Right ventricle myocardium superior (tissue), 1 donor: ENCODE results near the gene VAMP4. TPM values are rescaled to one million over a fixed set of nuclear protein-coding genes. Genes with fewer than 3 reads are reported as not detected.
"Not testable (repeated sequence)": the region's sequence is repeated elsewhere in the genome, so short reads cannot be mapped to it uniquely, and the experiment has no call there.

Experiments
- ATAC-seq: fragments of 200-7000 bp; cut with Tn5 transposase; one replicate; pipeline ENCODE4 v1.9.1; 2020; ENCODE audit warnings: mild to moderate bottlenecking; ENCODE audit not compliant: poor library complexity
- DNase-seq: peaks from one replicate; pipeline ENCODE4 v3.0.0-alpha.2; 2020
- intact Hi-C: fragments of 100-400 bp; cut with DNase I; formaldehyde crosslinking; loops from one replicate; pipeline ENCODE4 v1.11.2; 2022
- total RNA-seq: library from RNA; stranded (reverse); fragmentation: NEBNext Ultra II Directional; extraction: Animal tissue kit (Norgen Biotek cat#: 25700); gene quantifications from one replicate; pipeline ENCODE4 v1.2.1, GENCODE V29; 2021
- donor health status: DM: no; HTN: yes; CAD: no; lungs with severe emphysema.

Gene VAMP4
- total RNA-seq, 1 donor from 2014 or later: 12.1 TPM

GRCh38 chr1:171754353-171754705 lies 12.5 kb upstream of the VAMP4 start:
- ATAC-seq (no peak), DNase-seq (no peak)
- intact Hi-C loops: no loop called here

- DNase-seq: no peak
- intact Hi-C loops: no loop called here
- ATAC-seq: no peak
These were observed 12.0 kb upstream of the VAMP4 start for GRCh38 chr1:171753685-171754352.

- DNase-seq (no peak), ATAC-seq (no peak)
- intact Hi-C loops: no loop called here
These were observed 11.3 kb upstream of the VAMP4 start for GRCh38 chr1:171753182-171753581.

GRCh38 chr1:171751221-171751620 lies 9.4 kb upstream of the VAMP4 start:
- intact Hi-C loops: no loop called here

GRCh38 chr1:171748651-171749050 lies 6.8 kb upstream of the VAMP4 start:
- no peak for ATAC-seq
- intact Hi-C loops: no loop called here
- no peak for DNase-seq

More at GRCh38 chr1:171751221-171751620, 9.4 kb upstream of the VAMP4 start:
- DNase-seq (no peak), ATAC-seq (no peak)

GRCh38 chr1:171744986-171745385 lies 3.1 kb upstream of the VAMP4 start:
- ATAC-seq: no peak
- no peak for DNase-seq
- intact Hi-C loops: no loop called here

- ATAC-seq (peak; percentile 19), DNase-seq (no peak)
- intact Hi-C loops: no loop called here
These were observed 1.4 kb upstream of the VAMP4 start for GRCh38 chr1:171743081-171743870.

- peak; percentile 59 for DNase-seq
- intact Hi-C loops: no loop called here
These were observed 685 bp upstream of the VAMP4 start for GRCh38 chr1:171742577-171742922.

GRCh38 chr1:171740987-171741871 lies 636 bp downstream of the VAMP4 start:
- ATAC-seq (peak; percentile 61), DNase-seq (peak; percentile 49)
- intact Hi-C loops: no loop called here

More at GRCh38 chr1:171742577-171742922, 685 bp upstream of the VAMP4 start:
- ATAC-seq: peak; percentile 64

- intact Hi-C loops: no loop called here
- no peak for ATAC-seq
These were observed 1.5 kb downstream of the VAMP4 start for GRCh38 chr1:171740356-171740863.

GRCh38 chr1:171739656-171740055 lies 2.2 kb downstream of the VAMP4 start:
- intact Hi-C loops: no loop called here
- ATAC-seq (no peak), DNase-seq (no peak)

More at GRCh38 chr1:171740356-171740863, 1.5 kb downstream of the VAMP4 start:
- DNase-seq: no peak

GRCh38 chr1:171738911-171739310 lies 3.0 kb downstream of the VAMP4 start:
- intact Hi-C loops: no loop called here
- DNase-seq (no peak), ATAC-seq (no peak)

- ATAC-seq: no peak
- no peak for DNase-seq
- intact Hi-C loops: no loop called here
These were observed 5.7 kb downstream of the VAMP4 start for GRCh38 chr1:171736196-171736595.

GRCh38 chr1:171730052-171730451 lies 11.8 kb downstream of the VAMP4 start:
- intact Hi-C loops: no loop called here
- DNase-seq: no peak
- no peak for ATAC-seq

GRCh38 chr1:171727778-171728177 lies 14.1 kb downstream of the VAMP4 start:
- DNase-seq (no peak), ATAC-seq (no peak)
- intact Hi-C loops: no loop called here

GRCh38 chr1:171723180-171723579 lies 18.7 kb downstream of the VAMP4 start:
- intact Hi-C loops, DNase-seq, ATAC-seq: not testable (repeated sequence)

- no peak for DNase-seq
- intact Hi-C loops: loop anchor here (5.0 kb wide), 1 partner anchor 72 kb away; no protein-coding TSS in a partner anchor
- no peak for ATAC-seq
These were observed 23.0 kb downstream of the VAMP4 start for GRCh38 chr1:171718848-171719247.

GRCh38 chr1:171718216-171718615 lies 23.6 kb downstream of the VAMP4 start:
- ATAC-seq (no peak), DNase-seq (no peak)
- intact Hi-C loops: loop anchor here (5.0 kb wide), 1 partner anchor 71 kb away; no protein-coding TSS in a partner anchor
